ENCODE measurements around the gene ANKRD13D.
"Not testable (repeated sequence)": the region's sequence is repeated elsewhere in the genome, so short reads cannot be mapped to it uniquely, and the experiment has no call there.

Gene ANKRD13D

DNA sequence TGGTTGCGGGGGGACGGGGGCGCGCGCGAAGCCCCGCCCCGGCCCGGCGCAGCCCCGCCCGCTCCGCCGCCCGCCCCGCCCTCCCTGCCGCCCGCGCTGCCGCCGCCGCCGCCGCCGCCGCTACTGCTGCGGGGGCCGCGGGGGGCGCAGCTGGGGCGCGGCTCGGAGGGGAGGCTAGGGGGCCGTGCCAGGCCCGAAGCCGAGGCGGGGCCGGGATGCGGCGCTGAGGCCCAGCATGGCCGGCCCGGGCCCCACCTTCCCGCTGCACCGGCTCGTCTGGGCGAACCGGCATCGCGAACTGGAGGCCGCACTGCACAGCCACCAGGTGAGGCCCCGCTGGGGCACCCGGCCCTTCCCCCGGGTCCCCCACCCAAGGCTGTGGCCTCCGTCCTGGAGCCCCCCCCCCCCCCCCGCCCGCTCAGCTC, at the start of gene ANKRD13D:
TSS of gene ANKRD13D (plus strand) at position 78 of the 425 bp plus-strand sequence. CDS start at position 236, 158 bp downstream.
- no peak for DNase-seq (ENCODE audit: low read depth)

DNA sequence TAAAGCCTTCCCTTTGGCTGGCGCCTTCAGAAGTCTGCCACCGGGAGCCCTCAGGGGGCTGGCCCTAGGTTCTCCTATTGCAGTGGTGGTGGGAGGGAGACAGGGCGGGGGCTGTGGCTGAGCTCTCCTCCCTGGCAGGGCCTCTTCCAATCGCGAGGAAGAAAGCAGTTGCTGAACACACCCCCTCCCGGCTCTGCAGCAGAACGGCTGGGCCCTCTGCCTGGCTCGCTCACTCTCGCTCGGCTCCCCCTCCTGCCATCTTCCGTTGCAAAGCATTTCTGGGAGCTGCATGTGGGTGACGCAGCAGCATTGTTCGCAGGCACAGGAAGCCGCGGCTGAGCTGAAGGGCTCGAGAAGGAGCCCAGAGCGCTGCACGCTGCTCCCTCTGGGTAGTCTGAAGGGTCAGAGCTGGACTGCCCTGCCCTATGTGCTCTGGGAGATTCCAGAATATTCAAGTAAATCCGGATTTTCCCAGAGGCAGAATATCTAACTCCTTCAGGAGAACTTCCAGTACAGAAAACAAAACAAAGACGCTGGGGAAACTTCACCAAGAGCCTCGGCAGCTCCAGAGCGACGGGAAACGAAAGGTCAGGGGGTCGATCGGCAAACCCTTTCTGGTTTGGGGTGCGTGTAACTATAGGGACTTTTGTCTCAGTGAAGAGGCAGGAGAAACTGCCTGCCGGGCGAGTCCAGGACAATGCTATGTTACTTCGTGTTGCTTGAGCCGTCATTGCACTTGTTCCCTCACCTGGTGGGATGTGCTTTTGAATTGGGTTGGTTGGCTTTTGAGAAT, 49.1 kb upstream of the ANKRD13D start:
- DNase-seq (ENCODE audit: low read depth), result peak; percentile 99

- peak; percentile 83 for DNase-seq (ENCODE audit: low read depth)
Observed at GRCh38 chr11:67240576-67241389, 48.3 kb upstream of the ANKRD13D start.

DNA sequence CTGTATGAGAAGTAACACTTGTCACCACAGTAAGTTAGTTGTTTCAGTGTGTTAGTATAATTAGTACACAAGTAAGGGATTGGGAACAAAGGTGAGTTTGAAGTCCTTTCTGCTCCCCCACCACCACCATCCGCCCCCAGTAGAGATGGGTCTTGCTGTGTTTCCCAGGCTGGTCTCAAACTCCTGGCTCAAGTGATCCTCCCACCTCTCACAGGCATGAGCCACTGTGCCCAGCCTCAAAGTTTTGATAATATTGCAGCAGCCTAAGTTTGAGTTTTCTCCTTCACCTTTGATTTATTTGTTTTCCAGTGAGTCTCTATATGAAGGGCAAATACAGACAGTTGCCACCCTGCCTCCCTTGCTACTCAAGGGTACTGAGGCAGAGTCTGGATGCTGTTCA, 46.6 kb upstream of the ANKRD13D start:
- no peak for DNase-seq (ENCODE audit: low read depth)

DNA sequence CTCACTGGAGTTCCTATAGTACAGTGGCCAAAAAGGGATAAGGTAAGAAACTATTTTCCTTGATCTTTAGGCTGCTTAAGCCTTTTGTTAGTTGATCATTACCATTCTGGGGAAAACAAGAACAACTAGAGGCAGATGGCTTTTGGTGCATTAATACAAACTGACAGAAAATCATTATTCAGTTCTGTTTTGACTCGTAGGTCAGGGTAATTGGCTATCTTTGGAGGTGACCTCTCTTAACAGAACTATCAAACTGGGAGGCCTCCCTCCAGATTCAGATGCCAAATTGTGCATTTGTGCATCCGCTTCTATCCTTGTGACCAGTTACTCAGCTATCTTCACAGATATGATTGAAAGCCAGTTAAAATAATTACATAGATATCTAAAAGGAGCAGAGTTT, 46.1 kb upstream of the ANKRD13D start:
- no peak for DNase-seq (ENCODE audit: low read depth)

DNA sequence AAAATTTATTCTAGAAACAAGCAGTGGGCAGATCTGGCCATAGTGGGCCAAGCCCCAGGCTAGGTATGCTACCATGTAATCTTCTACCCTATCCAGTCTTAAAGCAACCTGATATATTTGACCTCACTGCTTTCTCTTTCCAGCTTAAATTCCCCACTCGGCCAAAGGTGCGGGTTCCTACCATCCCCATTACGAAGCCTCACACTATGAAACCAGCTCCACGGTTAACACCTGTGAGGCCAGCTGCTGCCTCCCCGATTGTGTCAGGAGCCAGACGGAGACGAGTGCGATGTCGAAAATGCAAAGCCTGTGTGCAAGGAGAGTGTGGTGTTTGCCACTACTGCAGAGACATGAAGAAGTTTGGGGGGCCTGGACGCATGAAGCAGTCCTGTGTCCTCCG, 44.1 kb upstream of the ANKRD13D start:
- DNase-seq (ENCODE audit: low read depth), result no peak

DNA sequence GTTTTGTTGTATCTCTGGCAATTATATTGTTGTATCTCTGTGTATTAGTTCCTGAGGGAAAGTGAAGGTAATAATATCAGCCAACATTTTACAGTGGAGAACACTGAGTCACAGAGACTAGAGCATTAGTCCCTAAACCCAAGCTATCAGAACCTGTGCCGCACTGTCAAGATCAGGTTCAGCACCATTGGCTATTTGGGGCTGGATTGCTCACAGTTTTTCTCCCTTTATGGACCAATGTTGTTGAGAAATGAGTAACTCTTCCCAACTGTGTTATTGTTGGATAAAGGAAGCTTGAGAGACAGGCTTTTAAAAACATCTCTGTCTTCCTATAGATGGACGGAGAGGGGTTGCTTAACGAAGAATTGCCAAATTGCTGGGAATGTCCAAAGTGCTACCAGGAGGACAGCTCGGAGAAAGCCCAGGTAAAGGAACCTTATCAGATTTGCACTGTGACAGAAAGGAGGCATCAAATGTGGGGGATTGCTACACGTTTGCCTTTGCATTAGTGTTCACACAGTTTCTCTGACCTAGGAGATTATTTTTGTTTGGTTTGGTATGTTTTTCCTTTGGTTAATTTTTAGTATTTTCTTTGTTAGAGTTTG, 41.1 kb upstream of the ANKRD13D start:
- no peak for DNase-seq (ENCODE audit: low read depth)

GRCh38 chr11:67248653-67249052, 40.5 kb upstream of the ANKRD13D start:
- DNase-seq (ENCODE audit: low read depth), result no peak

DNA sequence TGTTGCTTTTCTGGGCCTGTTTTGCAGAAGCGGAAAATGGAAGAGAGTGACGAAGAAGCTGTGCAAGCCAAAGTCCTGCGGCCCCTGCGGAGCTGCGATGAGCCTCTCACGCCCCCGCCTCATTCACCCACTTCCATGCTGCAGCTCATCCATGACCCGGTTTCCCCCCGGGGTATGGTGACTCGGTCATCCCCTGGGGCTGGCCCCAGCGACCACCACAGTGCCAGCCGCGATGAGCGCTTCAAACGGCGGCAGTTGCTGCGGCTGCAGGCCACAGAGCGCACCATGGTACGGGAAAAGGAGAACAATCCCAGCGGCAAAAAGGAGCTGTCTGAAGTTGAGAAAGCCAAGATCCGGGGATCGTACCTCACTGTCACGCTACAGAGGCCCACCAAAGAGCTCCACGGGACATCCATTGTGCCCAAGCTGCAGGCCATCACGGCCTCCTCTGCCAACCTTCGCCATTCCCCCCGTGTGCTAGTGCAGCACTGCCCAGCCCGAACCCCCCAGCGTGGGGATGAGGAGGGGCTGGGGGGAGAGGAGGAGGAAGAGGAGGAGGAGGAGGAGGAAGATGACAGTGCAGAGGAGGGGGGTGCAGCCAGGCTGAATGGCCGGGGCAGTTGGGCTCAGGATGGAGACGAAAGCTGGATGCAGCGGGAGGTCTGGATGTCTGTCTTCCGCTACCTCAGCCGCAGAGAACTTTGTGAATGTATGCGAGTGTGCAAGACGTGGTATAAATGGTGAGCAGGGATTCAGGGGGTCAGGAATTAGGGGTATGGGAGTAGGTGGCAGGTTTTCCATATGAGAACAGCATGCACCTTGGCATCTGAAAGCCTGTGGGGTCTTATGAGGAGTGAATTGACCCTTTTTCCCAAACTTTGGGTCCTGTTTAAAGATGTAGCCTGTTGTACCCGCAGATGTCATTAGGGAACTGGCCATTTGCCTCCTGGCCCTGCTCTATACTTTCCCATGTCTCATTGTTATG, 38.8 kb upstream of the ANKRD13D start:
- DNase-seq (ENCODE audit: low read depth), result no peak

DNA sequence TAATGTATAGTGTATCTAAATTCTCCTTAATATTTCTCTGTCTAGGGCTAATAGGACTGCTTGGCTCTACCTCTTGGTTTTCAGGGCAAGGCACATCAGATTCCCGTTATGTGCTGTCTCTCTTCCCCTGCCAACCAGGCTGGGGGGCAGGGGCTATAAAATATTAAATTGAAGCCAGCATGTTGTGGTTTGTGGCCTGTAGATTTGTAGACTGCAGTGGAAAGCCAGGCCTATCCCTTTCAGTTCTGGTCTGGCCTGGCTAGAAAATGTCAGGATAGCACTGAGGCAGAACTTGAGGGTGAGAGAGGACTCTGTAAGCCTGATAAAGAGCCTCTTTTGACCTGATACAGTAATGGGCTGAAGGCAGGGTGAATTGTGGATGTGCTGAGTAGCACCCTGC, 37.3 kb upstream of the ANKRD13D start:
- DNase-seq (ENCODE audit: low read depth), result no peak

GRCh38 chr11:67252831-67253239, 36.3 kb upstream of the ANKRD13D start:
- DNase-seq (ENCODE audit: low read depth), result peak; percentile 57

DNA sequence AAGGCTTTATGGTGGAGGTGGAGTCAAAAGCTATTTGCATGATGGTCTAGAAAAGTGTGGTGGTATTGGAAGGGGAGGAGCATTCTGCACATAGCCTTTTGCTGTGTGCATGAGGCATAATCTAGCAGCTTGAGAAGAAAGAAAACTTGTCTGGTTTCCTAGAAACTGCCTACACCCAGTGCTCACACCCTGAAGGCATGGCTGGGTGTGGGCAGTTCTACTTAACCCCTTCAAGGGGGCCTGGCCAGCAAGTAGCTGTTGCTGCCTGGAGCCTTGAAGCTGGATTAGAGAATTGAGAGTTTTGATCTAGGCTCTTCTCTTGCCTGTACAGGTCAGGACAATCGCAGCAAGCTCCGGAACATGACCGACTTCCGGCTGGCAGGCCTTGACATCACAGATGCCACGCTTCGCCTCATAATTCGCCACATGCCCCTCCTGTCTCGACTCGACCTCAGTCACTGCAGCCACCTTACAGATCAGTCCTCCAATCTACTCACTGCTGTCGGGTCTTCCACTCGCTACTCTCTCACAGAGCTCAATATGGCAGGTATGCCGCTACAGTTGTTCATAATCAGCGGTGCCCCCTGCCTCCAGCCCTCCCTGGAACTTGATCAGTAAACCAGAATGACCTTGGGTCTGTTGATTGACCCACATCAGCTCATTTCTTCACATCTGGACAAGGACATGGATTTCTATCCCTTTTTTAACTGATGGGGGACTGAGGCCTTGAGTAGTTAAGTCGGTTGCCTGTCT, 35.1 kb upstream of the ANKRD13D start:
- DNase-seq (ENCODE audit: low read depth), result no peak

DNA sequence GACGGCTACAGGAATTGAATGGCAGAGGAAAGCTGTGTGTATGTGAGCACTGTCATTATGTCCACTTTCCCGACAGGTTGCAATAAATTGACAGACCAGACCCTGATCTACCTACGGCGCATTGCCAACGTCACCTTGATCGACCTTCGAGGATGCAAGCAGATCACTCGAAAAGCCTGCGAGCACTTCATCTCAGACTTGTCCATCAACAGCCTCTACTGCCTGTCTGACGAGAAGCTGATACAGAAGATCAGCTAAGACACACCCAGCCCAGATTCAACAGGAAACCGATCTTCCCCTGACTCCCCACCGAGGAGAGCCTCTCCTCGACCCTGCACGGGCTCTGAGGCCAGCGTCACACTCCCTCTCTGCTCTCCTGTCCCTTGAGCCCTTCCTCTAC, 34.3 kb upstream of the ANKRD13D start:
- DNase-seq (ENCODE audit: low read depth), result no peak

- DNase-seq (ENCODE audit: low read depth), result no peak
Observed at GRCh38 chr11:67255353-67255752, 33.8 kb upstream of the ANKRD13D start.

DNA sequence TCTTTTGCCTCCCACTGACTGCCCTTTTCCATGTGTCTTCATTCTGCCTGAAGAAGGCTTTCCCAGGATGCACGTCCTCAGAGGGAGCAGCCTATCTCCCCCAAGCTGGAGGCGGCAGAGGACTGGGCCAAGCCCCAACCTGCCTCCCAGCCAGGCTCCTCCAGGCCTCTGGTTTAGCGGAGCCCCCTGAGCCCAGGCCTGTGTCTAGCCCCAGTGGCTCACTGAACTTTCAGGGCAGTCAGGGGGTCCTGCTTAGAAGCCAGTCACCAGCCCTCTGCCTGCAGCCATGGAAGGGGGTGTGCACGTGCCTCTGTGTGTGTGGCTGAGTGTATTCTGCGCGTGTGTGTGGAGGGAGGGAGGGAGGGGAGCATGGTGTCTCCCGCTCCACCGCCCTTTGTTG, 33.2 kb upstream of the ANKRD13D start:
- no peak for DNase-seq (ENCODE audit: low read depth)

GRCh38 chr11:67256477-67257135, 32.5 kb upstream of the ANKRD13D start:
- no peak for DNase-seq (ENCODE audit: low read depth)

- no peak for DNase-seq (ENCODE audit: low read depth)
Observed at GRCh38 chr11:67260406-67260805, 28.7 kb upstream of the ANKRD13D start.

DNA sequence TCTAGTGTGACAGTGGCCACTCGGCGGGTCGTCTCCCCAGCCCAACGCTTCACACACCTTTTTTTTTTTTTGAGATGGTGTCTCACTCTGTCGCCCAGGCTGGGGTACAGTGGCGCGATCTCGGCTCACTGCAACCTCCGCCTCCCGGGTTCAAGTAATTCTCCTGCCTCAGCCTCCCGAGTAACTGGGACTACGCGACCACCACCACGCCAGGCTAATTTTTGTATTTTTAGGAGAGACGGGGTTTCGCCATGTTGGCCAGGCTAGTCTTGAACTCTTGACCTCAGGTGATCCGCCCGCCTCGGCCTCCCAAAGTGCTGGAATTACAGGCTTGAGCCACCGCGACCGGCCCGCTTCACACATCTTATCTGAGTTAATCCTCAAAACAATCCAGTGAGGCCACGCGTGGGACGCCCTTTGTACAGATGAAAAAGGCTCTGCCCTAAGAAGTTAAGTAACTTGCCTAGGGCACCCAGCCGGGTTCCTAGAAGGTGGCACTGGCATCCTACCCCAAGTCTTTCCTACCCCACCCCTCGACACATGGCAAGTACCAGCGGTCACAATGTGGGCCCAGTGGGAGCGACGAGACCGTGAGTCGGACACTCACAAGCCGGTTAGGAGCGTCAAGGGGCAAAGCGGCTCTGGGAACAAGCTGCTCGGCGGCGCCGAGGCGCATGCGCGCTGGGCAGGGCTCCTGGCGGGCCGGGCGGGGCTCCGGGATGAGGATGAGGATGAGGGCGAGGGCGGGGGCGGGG, 28.0 kb upstream of the ANKRD13D start:
- not testable (repeated sequence) for DNase-seq (ENCODE audit: low read depth)

DNA sequence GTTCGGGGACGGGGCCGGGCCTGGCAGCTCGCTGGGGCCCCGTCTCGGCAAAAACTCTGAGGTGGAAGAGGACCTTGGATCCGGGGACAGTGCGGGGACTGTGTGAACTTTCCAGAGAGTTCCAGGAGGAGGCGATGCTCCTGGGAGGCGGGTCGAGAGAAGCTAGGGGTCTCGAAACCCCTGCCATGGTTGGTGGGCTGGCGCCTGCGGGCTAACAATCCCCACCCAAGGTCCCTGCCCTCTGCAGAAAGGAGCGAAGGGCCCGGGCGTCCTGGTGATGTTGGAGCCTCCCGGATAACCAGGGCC, 27.5 kb upstream of the ANKRD13D start:
- no peak for DNase-seq (ENCODE audit: low read depth)

Data from amniotic epithelial cell (primary cell).